A673 (cell line): Measurements from ENCODE around the gene PVR. TPM values are rescaled to one million over a fixed set of nuclear protein-coding genes. Genes with fewer than 3 reads are reported as not detected.

ENCODE experiments used
- BruUV-seq: library from RNA; stranded (reverse); fragments of 400-500 nt; replicated peaks from 2 replicates; lab custom pipeline; 2021; lab: Mats Ljungman, UMichigan
- CTCF ChIA-PET: fragments of 300-600 bp; sonication (Branson Sonifier 250); formaldehyde crosslinking; loops from one replicate; lab custom pipeline; 2022; ENCODE audit warnings: antibody characterized with exemption; lab: Charles Lee
- POLR2A ChIA-PET: fragments of 300-600 bp; sonication (Branson Sonifier 250); formaldehyde crosslinking; loops from one replicate; lab custom pipeline; 2022; ENCODE audit warnings: antibody characterized with exemption; ENCODE audit not compliant: low non-redundant PET; lab: Charles Lee
- DNase-seq: peaks from one replicate; pipeline ENCODE4 v3.0.0-alpha.2; 2015; ENCODE audit warnings: low spot score
- H3K27ac ChIP-seq: fragments of 200-600 bp; sonication (generic); 2 replicates; pipeline ENCODE4 v1.5.1; 2016; ENCODE audit warnings: mixed run types, low read depth, mild to moderate bottlenecking, mixed read lengths, antibody characterized with exemption, low read length; ENCODE audit not compliant: poor library complexity, severe bottlenecking
- H3K27me3 ChIP-seq: fragments of 200-600 bp; sonication (generic); replicated peaks from 2 replicates; pipeline ENCODE4 v1.6.1; 2017; ENCODE audit warnings: mixed run types, low read depth, mild to moderate bottlenecking, mixed read lengths, antibody characterized with exemption, low read length; ENCODE audit not compliant: insufficient read depth, poor library complexity
- H3K36me3 ChIP-seq: fragments of 200-600 bp; sonication (generic); 2 replicates; pipeline ENCODE4 v1.6.1; 2016; ENCODE audit warnings: mixed run types, mild to moderate bottlenecking, mixed read lengths, antibody characterized with exemption, low read length; ENCODE audit not compliant: insufficient read depth, poor library complexity, severe bottlenecking
- H3K4me1 ChIP-seq: fragments of 200-600 bp; sonication (generic); 2 replicates; pipeline ENCODE4 v1.6.1; 2017; ENCODE audit warnings: mixed run types, mild to moderate bottlenecking, mixed read lengths, antibody characterized with exemption, low read length; ENCODE audit not compliant: insufficient read depth, poor library complexity, severe bottlenecking
- H3K4me3 ChIP-seq: fragments of 200-600 bp; sonication (generic); 2 replicates; pipeline ENCODE4 v1.5.1; 2016; ENCODE audit warnings: low read depth, mixed run types, mild to moderate bottlenecking, mixed read lengths, low read length; ENCODE audit not compliant: poor library complexity, severe bottlenecking
- H3K9me3 ChIP-seq: fragments of 200-600 bp; sonication (generic); 2 replicates; pipeline ENCODE4 v1.6.1; 2016; ENCODE audit warnings: mixed run types, low read depth, mild to moderate bottlenecking, mixed read lengths, antibody characterized with exemption, low read length; ENCODE audit not compliant: poor library complexity, severe bottlenecking
- EZH2 ChIP-seq: fragments of 200-600 bp; sonication (generic); IDR thresholded peaks from 2 replicates; pipeline ENCODE4 v1.6.1; 2017; ENCODE audit warnings: borderline replicate concordance, low read depth, mild to moderate bottlenecking, mixed read lengths, antibody characterized with exemption, low read length; ENCODE audit not compliant: poor library complexity, severe bottlenecking
- intact Hi-C: fragments of 100-400 bp; cut with micrococcal nuclease; formaldehyde crosslinking; loops from one replicate; pipeline ENCODE4 v1.10.0; 2022; ENCODE audit not compliant: unreplicated experiment
- total RNA-seq: library from RNA; stranded (reverse); gene quantifications from 2 replicates; pipeline ENCODE4 v1.2.3, GENCODE V29; 2021
- TF ChIP-seq, protein P1 (sequence below): fragments of 300-800, 200-600 bp; sonication (generic); conservative IDR thresholded peaks from 2 replicates; pipeline ENCODE4 v1.5.1; 2017; ENCODE audit warnings: low read depth, mild to moderate bottlenecking, antibody characterized with exemption, low read length, moderate library complexity, mixed read lengths

The PVR gene
- total RNA-seq, 1 experiment from 2014 or later, result 29.5 TPM

GRCh38 chr19:44634785-44635184, 8.9 kb upstream of the PVR start:
- no TSS peak for BruUV-seq
- Histone ChIP-seq H3K27me3 (no peaks in the 10 kb centered on the region), H3K9me3 (no peaks in the 10 kb centered on the region), H3K4me1 (peaks cover 3% of the 10 kb centered on the region), H3K4me3 (no peak overlapping the region), H3K36me3 (no peaks in the 10 kb centered on the region), H3K27ac (no peak overlapping the region)
- TF ChIP-seq EZH2, result no peak
- TF ChIP-seq, protein P1, sequence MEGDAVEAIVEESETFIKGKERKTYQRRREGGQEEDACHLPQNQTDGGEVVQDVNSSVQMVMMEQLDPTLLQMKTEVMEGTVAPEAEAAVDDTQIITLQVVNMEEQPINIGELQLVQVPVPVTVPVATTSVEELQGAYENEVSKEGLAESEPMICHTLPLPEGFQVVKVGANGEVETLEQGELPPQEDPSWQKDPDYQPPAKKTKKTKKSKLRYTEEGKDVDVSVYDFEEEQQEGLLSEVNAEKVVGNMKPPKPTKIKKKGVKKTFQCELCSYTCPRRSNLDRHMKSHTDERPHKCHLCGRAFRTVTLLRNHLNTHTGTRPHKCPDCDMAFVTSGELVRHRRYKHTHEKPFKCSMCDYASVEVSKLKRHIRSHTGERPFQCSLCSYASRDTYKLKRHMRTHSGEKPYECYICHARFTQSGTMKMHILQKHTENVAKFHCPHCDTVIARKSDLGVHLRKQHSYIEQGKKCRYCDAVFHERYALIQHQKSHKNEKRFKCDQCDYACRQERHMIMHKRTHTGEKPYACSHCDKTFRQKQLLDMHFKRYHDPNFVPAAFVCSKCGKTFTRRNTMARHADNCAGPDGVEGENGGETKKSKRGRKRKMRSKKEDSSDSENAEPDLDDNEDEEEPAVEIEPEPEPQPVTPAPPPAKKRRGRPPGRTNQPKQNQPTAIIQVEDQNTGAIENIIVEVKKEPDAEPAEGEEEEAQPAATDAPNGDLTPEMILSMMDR, result no peak
- ChIA-PET POLR2A (no interaction called here), CTCF (no interaction called here)
- no peak for DNase-seq
- intact Hi-C loops, result no loop called here

DNA sequence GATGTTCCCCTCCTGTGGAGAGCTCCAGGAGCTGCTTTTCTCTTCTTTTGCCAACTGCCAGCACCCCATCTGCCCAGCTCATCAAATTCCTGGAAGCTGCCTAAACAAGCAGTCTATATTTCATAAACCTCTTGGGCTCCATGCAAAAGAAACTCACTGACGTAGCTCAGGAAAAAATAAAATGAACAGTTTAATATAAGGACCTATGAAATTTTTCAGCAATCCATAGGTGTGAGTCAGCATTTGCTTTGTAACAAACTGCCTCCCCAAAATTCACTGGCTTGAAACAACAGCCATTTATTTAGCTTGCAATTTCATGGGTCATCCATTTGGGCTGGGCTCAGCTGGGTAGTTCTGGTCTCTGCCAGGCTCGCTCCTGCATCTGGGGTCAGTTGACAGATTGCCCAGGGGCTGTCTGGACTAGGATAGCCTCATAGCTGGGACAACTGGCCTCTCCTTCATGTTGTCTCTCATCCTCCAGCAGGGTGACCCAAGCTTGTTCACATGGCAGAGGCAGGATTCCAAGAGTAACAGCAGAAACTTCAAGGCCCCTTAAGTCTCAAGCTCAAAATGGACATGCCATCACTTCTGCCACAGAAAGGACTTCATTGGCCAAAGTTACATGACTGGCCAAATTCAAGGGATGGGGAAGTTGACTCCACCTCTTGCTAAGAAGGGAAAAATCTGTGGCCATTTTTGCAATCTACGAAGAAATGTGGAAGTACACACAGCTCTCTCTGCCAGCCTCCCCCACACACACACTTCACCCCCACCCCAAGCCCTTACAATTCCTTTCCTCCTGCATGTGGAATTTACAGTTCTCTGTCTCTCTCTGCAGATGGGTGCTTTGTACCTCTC, 7.9 kb upstream of the PVR start:
- H3K9me3 ChIP-seq, result no peaks in the 10 kb centered on the region
- CTCF ChIA-PET, result no interaction called here
- no peaks in the 10 kb centered on the region for H3K36me3 ChIP-seq
- H3K27ac ChIP-seq, result no peak overlapping the region
- POLR2A ChIA-PET, result interaction anchor here (0.6 kb wide), 1 partner anchor 146 kb away, joined by 9 read pairs; no protein-coding TSS in a partner anchor
- DNase-seq, result no peak
- no peaks in the 10 kb centered on the region for H3K27me3 ChIP-seq
- TF ChIP-seq, protein P1, result no peak
- no peak for TF ChIP-seq EZH2
- H3K4me3 ChIP-seq, result no peak overlapping the region
- H3K4me1 ChIP-seq, result peaks cover 3% of the 10 kb centered on the region
- BruUV-seq, result no TSS peak
- intact Hi-C loops, result no loop called here

- Histone ChIP-seq H3K4me3 (no peak overlapping the region), H3K27me3 (no peaks in the 10 kb centered on the region), H3K27ac (no peak overlapping the region), H3K9me3 (no peaks in the 10 kb centered on the region), H3K4me1 (peaks cover 3% of the 10 kb centered on the region), H3K36me3 (no peaks in the 10 kb centered on the region)
- POLR2A ChIA-PET, result no interaction called here
- intact Hi-C loops, result no loop called here
- CTCF ChIA-PET, result no interaction called here
- BruUV-seq, result no TSS peak
- DNase-seq, result no peak
- TF ChIP-seq, protein P1, result no peak
- TF ChIP-seq EZH2, result no peak
Observed at GRCh38 chr19:44636439-44637389, 7.0 kb upstream of the PVR start.
